ENCODE data around the gene RBM5.
"Not testable (repeated sequence)": the region's sequence is repeated elsewhere in the genome, so short reads cannot be mapped to it uniquely, and the experiment has no call there.

RBM5 gene

GRCh38 chr3:50088725-50089608, at the start of gene RBM5:
Gene RBM5, plus strand, starts transcription at chr3:50088919. Its CDS starts 1,516 bp downstream, at chr3:50090435.
- DNase-seq, result peak; percentile 91

GRCh38 chr3:50044976-50045375, 43.7 kb upstream of the RBM5 start:
- no peak for DNase-seq

GRCh38 chr3:50047426-50047825, 41.3 kb upstream of the RBM5 start:
- DNase-seq, result no peak

GRCh38 chr3:50050361-50050760, 38.4 kb upstream of the RBM5 start:
- no peak for DNase-seq

GRCh38 chr3:50057756-50058155, 31.0 kb upstream of the RBM5 start:
- no peak for DNase-seq

- DNase-seq, result no peak
Measured at GRCh38 chr3:50068134-50068533, 20.6 kb upstream of the RBM5 start.

GRCh38 chr3:50078091-50078490, 10.6 kb upstream of the RBM5 start:
- no peak for DNase-seq

GRCh38 chr3:50078622-50079021, 10.1 kb upstream of the RBM5 start:
- DNase-seq, result no peak

- DNase-seq, result not testable (repeated sequence)
Measured at GRCh38 chr3:50084951-50085350, 3.8 kb upstream of the RBM5 start.

- no peak for DNase-seq
Measured at GRCh38 chr3:50089609-50089945, 858 bp downstream of the RBM5 start.

GRCh38 chr3:50090984-50091383, 2.3 kb downstream of the RBM5 start:
- no peak for DNase-seq

- no peak for DNase-seq
Measured at GRCh38 chr3:50095352-50095998, 6.8 kb downstream of the RBM5 start.

GRCh38 chr3:50100386-50100785, 11.7 kb downstream of the RBM5 start:
- DNase-seq, result no peak

- DNase-seq, result no peak
Measured at GRCh38 chr3:50100956-50101845, 12.5 kb downstream of the RBM5 start.

- no peak for DNase-seq
Measured at GRCh38 chr3:50102558-50102957, 13.8 kb downstream of the RBM5 start.

- DNase-seq, result no peak
Measured at GRCh38 chr3:50111757-50112156, 23.0 kb downstream of the RBM5 start.

- no peak for DNase-seq
Measured at GRCh38 chr3:50112462-50112861, 23.7 kb downstream of the RBM5 start.

GRCh38 chr3:50117120-50117519, 28.4 kb downstream of the RBM5 start:
- no peak for DNase-seq

- DNase-seq, result no peak
Measured at GRCh38 chr3:50118237-50118636, 29.5 kb downstream of the RBM5 start.

- no peak for DNase-seq
Measured at GRCh38 chr3:50119786-50120185, 31.1 kb downstream of the RBM5 start.

GRCh38 chr3:50120364-50121071, 31.8 kb downstream of the RBM5 start:
- DNase-seq, result no peak

Measured in CD4-positive, alpha-beta T cell treated with Interleukin-12 subunit alpha and Interleukin-12 subunit beta, for 1 hour (primary cell).